Neural progenitor cell (in vitro differentiated cells): ENCODE measurements around the gene PRDM16.

Experiments
- CTCF ChIP-seq: fragments of 200-600 bp; sonication (generic); IDR thresholded peaks from 2 replicates; pipeline ENCODE4 v1.5.1; 2017; ENCODE audit warnings: antibody characterized with exemption, mild to moderate bottlenecking
- EZH2phosphoT487 ChIP-seq: fragments of 200-600 bp; sonication (generic); IDR thresholded peaks from 2 replicates; pipeline ENCODE4 v1.6.1; 2017; ENCODE audit warnings: antibody characterized with exemption

- TF ChIP-seq CTCF = no peak
- TF ChIP-seq EZH2phosphoT487 = no peak
Observed at GRCh38 chr1:3384407-3384806, 315.4 kb downstream of the PRDM16 start.
